Measurements from ENCODE around the gene LGALS3.
"Not testable (repeated sequence)": the region's sequence is repeated elsewhere in the genome, so short reads cannot be mapped to it uniquely, and the experiment has no call there.

Gene LGALS3

GRCh38 chr14:55129086-55129427, at the start of gene LGALS3:
Gene LGALS3, plus strand, starts transcription at chr14:55129252. Its CDS starts 8,122 bp downstream, at chr14:55137374.
- peak; percentile 18 for DNase-seq

GRCh38 chr14:55079961-55080360, 49.1 kb upstream of the LGALS3 start:
- not testable (repeated sequence) for DNase-seq

DNA sequence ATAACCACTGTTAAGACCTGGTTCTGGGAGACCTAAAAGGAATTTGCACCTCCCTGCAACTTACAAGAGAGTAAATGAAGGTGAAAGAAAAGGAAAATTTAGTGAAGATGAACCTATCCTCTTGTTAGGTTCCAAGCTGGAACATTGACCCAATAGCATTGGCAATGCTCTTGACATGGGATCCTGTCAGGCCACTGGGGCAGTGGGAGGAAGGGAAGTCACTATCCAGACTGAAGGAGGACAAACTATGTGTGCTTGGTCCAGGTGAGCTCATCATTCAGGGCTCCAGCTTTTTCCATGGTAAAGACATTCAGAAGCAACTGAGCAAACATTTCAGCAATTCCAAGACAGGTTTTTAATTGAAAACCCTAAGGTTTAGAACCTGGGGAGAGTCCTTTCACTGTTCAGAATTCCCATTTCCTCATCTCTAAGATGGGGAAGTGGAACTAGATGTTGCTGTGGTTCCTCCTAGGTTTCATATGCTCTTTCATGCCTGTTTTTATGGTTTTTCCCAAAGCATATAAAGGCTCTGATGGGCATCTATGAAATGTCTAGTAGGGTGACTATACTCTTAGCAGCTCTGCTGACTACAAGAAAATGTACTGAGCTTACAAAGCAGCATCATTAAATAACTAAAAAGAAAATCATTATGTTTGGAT, 44.5 kb upstream of the LGALS3 start:
- no peak for DNase-seq

GRCh38 chr14:55085060-55085660, 43.9 kb upstream of the LGALS3 start:
- no peak for DNase-seq

DNA sequence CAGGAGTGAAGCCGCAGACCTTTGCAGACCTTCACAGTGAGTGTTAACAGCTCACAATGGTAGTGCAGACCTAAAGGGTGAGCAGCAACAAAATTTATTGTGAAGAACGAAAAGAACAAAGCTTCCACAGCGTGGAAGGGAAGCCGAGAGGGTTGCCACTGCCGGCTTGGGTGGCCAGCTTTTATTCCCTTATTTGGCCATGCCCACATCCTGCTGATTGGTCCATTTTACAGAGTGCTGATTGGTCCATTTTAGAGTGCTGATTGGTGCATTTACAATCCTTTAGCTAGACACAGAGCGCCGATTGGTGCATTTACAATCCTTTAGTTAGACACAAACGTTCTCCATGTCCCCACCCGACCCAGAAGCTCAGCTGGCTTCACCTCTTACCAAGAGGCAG, 42.1 kb upstream of the LGALS3 start:
- DNase-seq = no peak

- DNase-seq = no peak
These were observed 40.7 kb upstream of the LGALS3 start for GRCh38 chr14:55088356-55088755.

DNA sequence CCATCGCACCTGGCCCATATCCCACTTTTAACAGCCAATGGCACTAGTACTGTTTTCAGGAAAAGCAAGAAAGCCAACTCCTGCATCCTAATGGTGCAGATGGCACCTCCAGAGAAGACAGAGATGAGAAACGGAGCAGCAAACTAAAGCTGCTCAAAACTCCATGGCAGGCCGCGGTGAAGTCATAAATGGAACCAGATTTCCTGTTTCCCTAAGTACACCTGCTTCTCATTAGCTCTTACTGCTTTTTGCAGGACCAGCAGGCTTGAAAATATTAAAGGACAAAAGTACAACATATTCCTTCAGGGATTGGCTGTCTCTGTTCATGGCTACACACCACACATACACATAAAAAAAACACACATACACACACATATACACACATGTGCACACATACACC, 36.7 kb upstream of the LGALS3 start:
- no peak for DNase-seq

GRCh38 chr14:55094292-55095157, 34.5 kb upstream of the LGALS3 start:
- DNase-seq = no peak

- DNase-seq = no peak
These were observed 31.0 kb upstream of the LGALS3 start for GRCh38 chr14:55097881-55098560.

GRCh38 chr14:55098561-55098898, 30.5 kb upstream of the LGALS3 start:
- DNase-seq = no peak

DNA sequence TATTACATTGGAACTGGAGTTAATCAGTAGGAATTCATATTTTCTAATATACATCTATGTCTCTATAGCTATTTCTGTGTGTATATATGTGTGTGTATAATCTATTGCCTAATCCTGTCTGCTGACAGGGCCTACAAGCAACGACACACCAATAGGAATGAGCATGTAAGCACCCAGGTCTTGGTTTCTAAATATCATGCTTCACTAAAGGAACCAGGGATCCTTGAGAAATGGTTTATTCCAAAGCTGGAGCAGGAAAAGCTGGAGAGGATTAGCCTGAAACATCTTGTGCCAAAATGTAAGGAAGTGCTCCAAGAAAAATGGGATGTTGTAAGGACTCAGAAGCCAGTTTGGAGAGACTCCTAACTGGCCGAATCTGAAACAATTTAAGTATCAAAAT, 29.3 kb upstream of the LGALS3 start:
- no peak for DNase-seq

GRCh38 chr14:55101698-55102097, 27.4 kb upstream of the LGALS3 start:
- DNase-seq = no peak

DNA sequence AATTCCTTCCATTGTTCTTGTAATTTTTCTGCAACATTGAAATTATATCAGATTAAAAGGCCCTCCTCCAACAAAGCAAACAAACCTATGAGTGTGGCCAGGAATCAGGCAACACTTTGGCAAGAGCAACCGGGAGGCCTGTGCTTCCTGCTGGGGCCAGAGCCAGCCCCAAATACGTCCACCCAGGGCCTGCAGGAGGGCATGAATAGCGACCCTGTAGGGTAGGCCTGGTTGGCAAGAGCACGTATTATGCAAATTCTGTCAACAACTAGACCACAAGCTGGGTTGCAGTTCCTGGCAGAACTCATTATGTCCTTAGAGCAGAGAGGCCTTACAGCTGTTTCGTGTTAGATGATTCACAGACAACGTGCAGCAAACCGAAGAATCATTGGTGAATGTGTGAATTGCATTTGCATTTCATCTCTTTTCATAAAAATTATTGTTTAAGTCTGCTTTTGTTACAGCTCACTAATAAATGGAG, 26.9 kb upstream of the LGALS3 start:
- DNase-seq = peak; percentile 44

DNA sequence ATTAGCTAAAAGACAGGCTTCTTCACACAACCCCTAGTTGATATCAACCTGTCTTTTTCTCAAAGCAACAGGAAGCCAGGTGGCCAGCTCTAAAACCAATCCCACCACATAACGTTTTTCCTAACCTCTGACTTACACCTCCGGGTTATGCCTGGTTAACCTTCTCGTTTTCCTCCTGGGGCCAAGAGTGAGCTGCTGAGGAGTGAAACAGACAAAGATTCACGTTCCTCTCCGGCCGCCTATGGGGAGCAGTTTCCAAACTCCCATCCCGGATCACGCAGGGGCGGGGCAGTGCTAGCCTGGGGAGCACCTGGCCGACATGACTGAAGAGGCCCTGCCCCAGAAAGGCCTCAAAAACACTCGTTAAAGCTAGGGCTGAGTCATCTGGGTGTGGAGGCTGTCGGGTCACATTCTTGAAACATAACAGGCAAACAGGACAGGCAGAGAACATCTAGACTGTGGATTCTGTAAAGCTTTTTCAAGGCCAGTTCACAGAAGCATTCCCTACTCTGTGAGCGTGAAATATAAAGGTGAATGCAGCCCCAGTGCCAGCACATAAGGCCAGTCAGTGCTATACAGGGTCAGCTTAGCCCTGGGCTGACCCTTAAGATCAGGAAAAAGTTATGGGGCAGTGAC, 25.9 kb upstream of the LGALS3 start:
- peak; percentile 76 for DNase-seq

- no peak for DNase-seq
These were observed 24.8 kb upstream of the LGALS3 start for GRCh38 chr14:55103971-55104954.

GRCh38 chr14:55105991-55106390, 23.1 kb upstream of the LGALS3 start:
- no peak for DNase-seq

- DNase-seq = peak; percentile 71
These were observed 21.1 kb upstream of the LGALS3 start for GRCh38 chr14:55107766-55108554.

GRCh38 chr14:55109836-55110235, 19.2 kb upstream of the LGALS3 start:
- no peak for DNase-seq

GRCh38 chr14:55111122-55111708, 17.8 kb upstream of the LGALS3 start:
- DNase-seq = no peak

DNA sequence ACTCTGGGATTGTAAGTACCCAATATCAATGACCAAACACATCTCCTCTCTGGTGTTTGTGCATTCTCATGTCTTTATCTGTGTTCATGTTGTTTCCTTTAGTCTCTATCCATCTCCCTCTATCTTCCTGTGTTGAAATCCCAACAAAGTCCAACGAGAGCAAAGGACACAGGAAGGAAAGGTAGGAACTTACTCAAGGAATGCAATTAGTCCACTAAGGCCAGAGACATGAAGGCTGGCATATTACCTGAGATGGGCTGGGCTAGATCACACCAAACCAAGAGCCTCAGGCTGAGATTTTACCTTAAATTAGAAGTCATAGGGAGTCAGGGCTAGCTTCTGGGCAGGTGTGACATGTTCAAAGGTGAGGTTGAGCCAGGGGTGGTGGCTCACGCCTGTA, 14.3 kb upstream of the LGALS3 start:
- DNase-seq = no peak

Data from kidney glomerular epithelial cell (primary cell).